HG02970 (cell line): Measurements from ENCODE around the gene FRMD1.

ENCODE experiments used
- ATAC-seq: cut with Tn5 transposase; IDR thresholded peaks from one replicate; pipeline ENCODE4 v1.9.1; 2021; ENCODE audit warnings: mild to moderate bottlenecking, moderate library complexity, moderate number of reproducible peaks; ENCODE audit not compliant: unreplicated experiment, low FRiP score

Gene FRMD1

DNA sequence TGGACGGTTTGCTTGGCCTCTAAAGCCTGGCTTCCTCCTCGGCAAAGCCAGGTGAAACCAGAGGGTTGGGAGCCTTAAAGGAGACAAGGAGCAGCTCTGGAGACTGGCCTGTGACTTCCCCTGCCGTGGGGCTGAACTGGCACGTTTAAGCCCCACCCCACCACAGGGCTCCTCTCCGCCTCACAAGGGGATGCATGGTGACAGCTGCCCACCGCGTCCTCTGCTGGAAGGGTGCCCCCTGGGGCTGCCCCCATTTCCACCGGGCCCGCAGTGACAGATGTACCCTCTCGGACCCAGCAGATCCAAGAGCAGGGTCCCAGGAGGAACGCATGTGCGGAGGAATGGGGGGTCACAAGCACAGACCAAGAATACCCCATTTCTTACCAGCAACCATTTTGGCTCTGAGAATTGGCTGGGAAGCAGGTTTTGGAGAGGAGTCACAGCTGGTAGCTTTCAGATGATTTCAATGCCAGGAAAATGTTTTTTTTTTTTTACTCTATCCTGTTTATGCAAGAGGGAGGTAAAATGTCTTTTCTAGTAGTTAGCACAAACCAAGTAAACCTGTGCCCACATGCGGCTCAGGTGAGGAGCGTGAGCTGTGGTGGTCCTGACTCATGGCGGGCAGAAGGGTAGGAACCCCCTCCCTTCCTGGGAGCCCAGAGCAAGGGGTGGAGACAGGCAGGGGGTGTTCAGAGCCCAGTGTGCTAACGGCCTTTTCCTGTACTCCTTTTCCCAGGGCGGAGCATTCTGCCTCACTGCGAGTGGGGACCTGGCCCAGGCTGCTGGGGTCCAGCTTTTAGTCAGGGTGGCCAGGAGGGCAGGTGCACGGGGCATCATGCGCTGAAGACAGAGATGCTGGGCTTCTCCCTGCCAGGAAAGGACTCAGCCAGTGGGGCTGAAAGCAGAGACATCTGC is 33.0 kb downstream of the FRMD1 start:
- no peak for ATAC-seq

DNA sequence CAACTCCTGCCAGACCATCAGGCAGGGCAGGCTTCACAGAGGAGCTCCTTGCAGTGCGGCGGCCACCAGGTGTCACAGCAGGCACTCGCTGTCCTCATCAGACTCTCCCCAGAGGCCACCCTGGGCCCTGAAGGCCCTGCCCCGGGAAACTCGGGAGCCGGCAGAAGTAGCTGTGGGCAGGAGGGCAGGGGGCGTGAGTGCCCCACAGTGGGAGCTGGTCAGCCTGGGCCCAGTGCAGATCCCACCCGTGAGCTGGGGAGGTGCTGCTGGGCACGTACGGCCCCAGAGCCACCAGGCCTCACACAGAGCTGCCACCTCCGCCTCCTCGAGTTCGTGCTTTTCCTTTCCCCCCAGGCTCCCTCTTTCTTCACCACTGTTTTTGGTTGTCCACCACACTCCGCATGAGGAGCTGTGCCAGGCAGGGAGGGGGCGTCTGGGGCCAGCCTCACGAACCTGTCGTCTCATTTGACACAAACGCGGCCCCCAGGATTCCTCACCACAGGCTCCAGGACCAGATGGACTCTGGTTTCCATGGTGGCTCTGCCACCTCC is 33.8 kb downstream of the FRMD1 start:
- ATAC-seq: no peak

DNA sequence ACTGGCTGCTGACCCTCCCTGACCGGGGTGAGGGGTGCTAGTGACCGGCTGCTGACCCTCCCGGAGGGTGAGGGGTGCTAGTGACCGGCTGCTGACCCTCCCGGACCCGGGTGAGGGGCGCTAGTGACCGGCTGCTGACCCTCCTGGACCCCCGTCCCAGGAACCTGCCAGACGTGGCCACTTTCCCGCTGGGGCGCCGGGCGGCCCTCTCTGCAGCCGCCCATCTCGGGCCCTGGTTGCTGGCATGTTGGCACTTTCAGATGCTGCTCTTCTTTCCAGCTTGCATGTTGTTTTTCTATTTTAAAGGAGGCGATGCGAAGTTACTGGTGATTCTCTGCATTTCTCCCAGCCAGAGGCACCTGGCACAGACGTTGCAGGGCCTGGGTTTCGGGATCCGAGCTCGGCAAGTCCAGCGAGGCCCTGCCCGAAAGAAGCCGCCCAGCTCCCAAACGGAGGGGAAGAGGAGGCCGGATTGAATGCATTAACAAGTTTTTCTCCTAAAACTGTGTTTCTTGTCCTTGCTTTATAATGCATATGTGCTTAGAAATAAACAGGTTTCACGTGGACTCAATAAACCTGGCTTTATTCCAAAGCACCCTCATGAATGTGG is 34.4 kb downstream of the FRMD1 start:
- no peak for ATAC-seq

DNA sequence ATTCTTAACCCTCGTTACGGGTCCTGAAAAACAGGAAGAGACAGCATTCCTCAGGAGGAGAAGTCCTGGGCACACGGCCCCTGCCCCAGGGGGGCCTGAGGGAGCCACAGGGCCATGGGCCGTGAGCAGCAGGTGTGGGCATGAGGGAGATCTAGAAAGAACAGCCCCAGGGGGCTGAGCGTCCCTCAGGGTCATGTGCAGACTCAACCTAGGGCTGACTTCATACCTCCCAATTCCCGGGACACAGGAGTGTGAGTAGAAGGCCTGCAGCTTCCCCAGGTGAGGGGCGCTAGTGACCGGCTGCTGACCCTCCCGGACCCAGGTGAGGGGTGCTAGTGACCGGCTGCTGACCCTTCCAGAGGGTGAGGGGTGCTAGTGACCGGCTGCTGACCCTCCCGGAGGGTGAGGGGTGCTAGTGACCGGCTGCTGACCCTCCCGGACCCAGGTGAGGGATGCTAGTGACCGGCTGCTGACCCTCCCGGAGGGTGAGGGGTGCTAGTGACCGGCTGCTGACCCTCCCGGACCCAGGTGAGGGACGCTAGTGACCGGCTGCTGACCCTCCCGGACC is 35.1 kb downstream of the FRMD1 start:
- no peak for ATAC-seq

DNA sequence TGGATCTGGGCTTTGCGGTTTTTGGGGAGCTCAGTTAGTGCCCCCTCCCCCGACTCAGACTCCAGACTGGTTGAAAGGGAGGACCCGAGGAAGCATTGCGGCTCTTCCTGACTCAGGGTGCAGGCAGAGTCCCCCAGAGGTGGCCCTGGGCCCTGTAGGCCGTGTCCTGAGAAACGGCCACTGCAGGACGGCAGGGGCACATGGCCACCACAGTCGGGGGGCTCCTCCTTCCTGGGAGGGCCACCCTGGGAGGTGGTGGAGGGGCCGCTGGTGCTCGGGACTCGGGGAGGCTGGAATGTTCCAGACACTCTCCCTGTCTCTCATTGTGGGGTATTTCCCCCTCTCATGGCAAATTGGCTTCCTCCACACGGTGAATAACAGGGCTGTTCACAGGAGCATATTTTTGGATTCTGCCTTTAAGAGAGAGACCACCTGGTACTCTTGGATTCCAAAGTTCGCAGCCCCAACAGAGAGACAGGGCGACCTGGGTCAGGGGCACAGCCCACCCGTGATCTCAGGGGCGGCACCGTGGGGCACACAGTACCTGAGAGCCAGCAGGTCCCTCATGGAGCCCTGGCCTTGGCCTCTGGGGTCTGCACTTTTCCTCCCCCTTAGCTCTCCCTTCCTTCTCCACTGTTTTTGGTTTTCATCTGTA is 35.7 kb downstream of the FRMD1 start:
- ATAC-seq: no peak

DNA sequence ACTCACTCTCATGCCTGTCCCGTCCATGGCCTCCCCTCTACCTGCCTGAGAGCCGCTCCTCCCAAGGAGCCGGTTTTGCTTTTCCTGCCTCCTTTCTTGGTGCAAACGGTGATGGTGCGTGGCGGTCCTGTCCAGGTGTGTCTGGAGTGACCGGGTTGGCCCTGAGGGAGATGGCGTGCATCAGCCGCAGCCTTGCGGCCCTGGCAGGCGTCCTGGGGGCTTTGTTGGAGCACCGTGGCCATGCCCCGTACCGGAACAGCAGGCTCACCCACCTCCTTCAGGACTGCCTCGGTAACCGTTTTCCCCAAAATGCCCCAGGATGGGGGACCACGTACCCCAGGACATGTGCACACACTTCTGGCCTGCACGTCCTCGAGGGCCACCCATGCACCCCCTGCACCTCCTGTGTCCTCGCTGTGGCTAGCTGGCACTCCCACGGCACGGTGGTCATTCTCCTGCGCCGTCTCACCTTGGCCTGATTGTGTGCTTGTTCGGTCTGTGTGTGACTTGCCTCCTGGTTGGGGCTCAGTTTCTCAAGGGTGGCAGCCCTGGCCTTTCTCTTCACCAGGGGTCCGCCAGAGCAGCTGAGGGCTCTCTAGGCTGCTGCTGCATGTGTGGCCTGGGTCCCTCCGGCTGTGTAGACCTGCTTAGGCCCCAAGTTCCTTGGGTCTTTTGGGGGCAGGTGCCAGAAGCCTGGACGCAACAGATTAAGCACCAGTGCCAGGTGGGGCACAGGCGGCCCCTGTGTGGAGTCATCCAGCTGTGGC is 36.4 kb downstream of the FRMD1 start:
- ATAC-seq: no peak

DNA sequence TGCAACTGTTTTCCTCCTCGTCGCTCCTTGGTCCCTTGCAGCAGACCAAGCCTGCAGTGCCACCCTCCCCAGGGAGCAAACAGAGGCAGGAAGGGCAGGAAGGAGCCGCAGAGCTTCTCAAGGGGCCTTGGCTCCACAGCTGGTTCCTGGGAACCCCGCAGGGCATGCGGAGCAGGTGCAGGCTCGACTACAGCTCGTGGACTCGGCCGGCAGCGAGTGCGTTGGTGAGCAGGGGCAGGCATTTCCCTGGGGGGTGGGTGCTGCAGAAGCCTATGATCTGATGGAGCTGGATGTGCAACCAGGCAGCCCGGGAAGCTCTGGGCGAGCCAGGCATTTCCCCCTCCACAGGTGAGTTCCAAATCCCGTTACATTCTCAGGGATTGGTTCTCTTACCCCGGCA is 37.1 kb downstream of the FRMD1 start:
- no peak for ATAC-seq

DNA sequence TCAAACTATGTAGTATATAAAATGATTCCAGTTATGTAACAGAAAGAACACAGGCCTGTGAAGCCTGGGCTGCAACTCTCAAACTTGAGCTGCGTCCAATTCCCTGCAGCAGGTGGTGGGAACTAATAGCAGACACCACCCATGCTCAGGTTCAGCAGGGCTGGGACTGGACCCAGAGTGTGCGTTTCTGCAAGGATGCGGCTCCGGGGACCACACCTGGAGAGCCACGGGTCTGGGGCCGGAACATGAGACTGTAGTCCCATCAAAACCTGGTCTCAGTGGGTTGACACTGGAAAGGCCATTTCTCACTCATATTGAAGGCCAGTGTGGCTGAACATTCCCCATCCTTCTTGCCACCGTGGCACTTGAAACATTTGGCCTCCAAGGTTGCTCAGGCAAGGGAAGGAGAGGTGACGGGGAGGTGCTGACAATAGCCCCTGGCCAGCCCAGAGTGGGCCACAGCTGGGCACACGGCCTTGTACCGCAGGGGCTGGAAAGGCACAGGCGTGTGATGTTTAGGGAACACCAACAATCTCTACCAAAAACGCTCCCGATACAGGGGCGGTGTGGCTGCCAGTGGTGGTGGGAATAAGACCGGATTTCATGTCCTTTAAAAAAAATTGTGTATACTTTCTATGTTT is 38.0 kb downstream of the FRMD1 start:
- no peak for ATAC-seq

DNA sequence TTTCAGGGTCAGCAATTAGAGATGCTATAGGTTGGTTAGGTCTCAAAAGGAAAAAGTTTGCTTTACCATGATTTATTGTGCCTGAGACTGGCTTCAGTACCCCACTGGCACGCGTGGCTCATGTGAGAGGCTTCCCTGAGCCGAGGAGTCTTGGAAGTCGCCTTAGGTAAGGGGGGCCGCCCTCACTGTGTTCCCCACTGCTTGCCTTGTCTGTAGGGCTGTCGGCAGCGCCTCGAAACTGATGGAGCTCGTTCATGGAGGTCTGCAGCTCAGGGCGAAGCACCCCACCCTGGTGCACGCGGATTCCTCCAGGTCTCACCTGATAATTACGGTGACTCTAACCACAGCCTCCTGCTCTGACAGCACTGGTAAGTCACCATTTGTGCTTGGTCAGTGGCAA is 39.2 kb downstream of the FRMD1 start:
- ATAC-seq: no peak

DNA sequence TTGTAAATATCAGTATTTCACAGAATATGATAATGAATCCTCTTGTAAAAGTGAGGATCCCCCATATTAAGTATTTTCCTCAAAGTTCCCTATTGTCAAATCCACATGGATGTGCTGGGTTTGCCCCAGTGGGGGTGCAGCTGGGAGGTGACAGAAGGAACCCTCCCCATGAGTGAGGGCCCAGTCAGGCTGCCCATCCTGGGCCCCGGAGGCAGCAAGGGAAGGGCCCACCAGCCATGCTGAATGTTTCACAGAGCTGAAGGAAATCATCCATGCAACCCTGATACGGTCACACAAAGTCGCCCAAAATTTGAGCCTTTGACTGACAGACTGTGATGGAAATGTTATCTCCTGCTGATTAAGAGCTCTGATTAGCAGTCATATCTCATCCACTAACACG is 39.7 kb downstream of the FRMD1 start:
- no peak for ATAC-seq

DNA sequence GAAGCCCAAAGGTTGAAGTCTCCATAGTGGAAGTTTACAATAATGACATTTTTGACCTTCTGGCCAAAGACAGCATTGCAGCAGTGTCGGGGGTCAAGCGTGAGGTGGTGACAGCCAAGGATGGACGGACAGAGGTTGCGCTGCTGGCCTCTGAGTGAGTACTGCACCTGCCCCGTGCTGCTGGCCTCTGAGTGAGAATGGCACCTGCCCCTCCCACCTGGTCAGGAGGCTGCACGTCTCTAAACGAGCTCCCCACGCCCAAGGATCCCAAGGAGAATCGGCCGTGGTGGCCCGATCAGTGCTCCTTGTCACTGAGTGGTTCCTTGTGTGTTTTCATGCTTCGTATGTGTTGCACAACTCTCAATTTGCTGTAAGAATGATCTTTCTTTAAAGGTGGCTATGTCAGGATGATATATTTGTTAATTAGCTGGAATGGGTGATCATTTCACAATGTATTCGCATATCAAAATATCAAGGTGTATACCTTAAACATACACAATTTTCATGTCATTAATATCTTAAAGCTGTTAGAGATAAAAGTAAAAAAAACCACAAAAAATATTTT is 40.4 kb downstream of the FRMD1 start:
- ATAC-seq: no peak

DNA sequence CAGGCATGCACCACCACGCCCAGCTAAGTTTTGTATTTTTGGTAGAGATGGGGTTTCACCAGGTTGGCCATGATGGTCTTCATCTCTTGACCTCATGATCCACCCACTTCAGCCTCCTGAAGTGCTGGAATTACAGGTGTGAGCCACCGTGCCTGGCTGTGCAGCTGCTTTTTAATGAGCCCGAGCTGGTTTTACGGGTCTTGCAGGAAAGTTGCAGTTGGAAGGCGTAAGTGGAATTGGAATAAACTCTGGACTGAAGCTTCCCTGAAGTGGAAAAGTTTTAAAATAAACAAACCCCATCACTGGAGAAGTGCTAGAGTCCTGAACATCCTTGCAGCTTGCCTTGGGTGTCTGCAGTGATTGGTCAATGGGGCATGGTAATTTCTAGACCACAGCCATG is 41.2 kb downstream of the FRMD1 start:
- no peak for ATAC-seq

DNA sequence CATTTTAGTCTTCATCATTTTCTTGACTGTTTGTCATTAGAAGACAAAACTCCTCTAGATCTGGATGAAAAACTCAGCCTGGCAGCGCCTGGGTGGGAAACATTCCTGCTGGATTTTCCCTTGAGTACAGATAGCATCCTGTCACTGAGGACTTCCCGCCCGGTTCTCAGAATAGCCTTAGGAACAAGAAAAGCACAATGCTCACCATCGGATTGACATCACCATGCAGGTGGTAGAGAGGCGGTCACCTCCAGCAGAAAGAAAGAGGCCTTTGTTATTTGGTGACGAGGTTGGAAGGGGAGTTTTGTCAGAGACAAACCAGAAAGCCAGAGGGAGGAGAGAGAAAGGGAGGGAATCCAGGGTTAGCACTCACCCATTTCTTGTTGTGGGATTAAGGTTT is 41.8 kb downstream of the FRMD1 start:
- ATAC-seq: no peak

DNA sequence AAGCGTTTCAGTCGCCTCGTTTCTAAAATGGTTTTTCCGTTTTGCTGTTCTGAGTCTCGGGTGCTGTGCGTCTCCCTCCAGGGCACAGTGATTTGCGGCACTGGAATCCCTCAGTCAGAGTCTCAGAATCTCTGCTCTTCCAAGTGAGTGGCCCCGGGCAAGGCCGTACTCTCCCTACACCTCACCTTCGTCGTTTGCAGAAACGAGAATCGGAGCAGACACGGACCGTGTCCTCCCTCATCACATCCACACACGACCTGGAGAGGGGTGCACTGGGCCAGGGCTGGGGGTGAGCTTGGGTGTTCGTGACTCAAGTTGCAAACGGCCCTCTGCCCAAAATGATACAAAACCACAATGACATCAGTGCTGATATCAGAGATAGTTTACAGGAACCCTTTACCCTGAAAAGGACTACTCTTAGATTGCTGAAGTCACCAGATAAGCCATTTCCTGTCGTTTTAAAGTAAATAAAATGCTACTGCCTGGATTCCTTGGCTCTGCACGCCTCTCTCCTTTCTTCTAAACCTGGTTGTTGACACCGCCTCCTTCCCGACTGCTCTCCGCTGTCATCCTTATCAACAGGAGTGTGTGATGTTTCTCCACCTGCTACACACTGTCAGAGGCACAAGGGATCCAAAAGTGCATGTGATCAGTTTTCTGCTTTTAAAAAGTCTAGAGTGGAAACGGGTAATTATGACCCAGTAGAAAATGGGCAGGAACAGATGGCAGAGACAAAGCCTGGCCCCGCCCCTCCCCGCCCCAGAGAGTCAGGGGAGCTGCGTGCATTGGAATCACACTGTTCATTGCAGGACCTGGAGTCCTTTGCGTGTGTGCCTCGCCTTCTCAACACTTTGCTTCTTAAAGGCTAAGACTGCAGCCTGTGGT is 43.1 kb downstream of the FRMD1 start:
- ATAC-seq: no peak

DNA sequence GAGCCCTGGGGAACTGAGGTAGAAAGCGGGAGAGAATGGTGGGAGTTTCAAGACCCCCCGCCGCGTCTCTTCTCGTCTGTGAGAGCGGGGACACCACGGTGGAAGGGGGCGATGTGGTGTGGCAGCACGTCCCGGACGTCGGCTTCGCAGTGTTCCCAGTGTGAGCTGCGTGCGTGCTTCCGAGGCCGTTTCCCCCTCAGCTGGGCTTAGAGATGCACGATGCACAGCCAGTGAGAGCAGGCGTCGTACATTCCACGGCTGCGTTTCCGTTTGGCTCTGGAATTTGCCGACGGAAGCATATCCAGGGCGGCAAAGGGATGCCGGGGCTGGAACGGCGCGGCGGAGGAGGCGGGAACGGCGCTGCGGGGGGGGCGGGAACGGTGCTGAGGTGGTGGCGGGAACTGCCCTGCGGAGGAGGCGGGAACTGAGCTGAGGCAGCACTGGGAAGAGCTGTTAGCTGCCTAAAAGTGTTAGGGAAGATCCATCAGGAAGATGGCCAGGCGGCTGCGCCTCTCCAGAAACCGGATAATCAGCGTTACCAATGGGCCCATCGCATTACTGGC is 43.8 kb downstream of the FRMD1 start:
- no peak for ATAC-seq

DNA sequence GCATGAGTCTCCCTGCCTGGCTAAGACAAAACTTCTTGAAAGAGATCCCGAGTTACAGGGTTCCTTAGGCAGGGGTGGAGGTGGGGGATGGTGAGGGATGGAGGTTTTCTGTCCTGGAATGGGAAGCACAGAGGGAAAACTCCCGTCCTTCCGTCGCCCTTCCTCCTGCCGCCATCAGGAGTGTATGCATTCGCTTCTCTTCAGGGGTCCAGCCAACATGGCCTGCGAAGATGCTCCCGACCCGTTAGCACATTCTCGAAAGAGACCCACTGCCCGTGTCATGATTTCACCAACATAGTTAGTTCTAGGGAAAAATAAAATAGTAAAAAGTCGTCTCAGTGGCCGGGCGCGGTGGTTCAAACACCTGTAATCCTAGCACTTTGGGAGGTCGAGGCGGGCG is 44.5 kb downstream of the FRMD1 start:
- ATAC-seq: no peak

DNA sequence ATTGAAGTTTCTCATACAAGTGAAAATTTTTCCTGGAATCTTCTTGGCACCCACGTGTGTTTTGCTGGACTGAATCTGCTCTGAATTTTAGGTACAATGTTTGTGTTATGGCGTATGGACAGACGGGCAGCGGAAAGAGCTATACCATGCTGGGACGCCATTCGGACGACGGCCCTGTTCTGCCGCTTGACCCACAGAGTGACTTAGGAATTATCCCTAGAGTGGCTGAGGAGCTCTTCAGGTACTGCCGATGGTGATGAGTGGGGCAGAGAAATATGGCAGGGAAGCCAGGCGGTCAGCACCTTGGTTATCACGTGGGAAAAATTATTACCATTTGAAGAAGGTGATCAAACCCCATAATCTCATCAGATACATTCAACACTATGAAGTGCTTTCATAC is 45.2 kb downstream of the FRMD1 start:
- ATAC-seq: no peak
